Measurements from ENCODE around the gene FYB1.
A peak's percentile ranks its signal among the peaks of the same experiment; 100 is the strongest.

Gene FYB1

GRCh38 chr5:39076757-39077728, 142.3 kb downstream of the FYB1 start:
- H3K36me3 ChIP-seq (ENCODE audit: insufficient read depth, low read depth, low read length), result no peaks in the 10 kb centered on the region
- H3K4me3 ChIP-seq (ENCODE audit: low read length), result no peak overlapping the region
- no peaks in the 10 kb centered on the region for H3K27me3 ChIP-seq (ENCODE audit: insufficient read depth, low read length)
- no peaks in the 10 kb centered on the region for H3K9me3 ChIP-seq (ENCODE audit: insufficient read depth, low read depth, low read length)
- no peak overlapping the region for H3K27ac ChIP-seq (ENCODE audit: low read length)
- no peak overlapping the region for H3K9ac ChIP-seq (ENCODE audit: low read depth, low read length)
- peaks cover 7% of the 10 kb centered on the region; the same call in 1 of the 2 replicates for H3K4me1 ChIP-seq (ENCODE audit: insufficient read depth, low read length)

GRCh38 chr5:39076101-39076756, 143.1 kb downstream of the FYB1 start:
- peaks cover 7% of the 10 kb centered on the region; the same call in 1 of the 2 replicates for H3K4me1 ChIP-seq (ENCODE audit: insufficient read depth, low read length)
- H3K9ac ChIP-seq (ENCODE audit: low read depth, low read length), result no peak overlapping the region
- no peaks in the 10 kb centered on the region for H3K9me3 ChIP-seq (ENCODE audit: insufficient read depth, low read depth, low read length)
- H3K27ac ChIP-seq (ENCODE audit: low read length), result no peak overlapping the region
- H3K4me3 ChIP-seq (ENCODE audit: low read length), result no peak overlapping the region
- no peaks in the 10 kb centered on the region for H3K36me3 ChIP-seq (ENCODE audit: insufficient read depth, low read depth, low read length)
- H3K27me3 ChIP-seq (ENCODE audit: insufficient read depth, low read length), result no peaks in the 10 kb centered on the region

- H3K9ac ChIP-seq (ENCODE audit: low read depth, low read length), result peak within 1 kb of the TSS; percentile 94
Observed at GRCh38 chr5:39074017-39074814, 145.1 kb downstream of the FYB1 start, which contains the start of gene RICTOR. Gene RICTOR, minus strand, starts transcription at chr5:39074399. Its CDS starts 22 bp downstream, at chr5:39074377.

GRCh38 chr5:39073767-39074016, 145.7 kb downstream of the FYB1 start:
- H3K4me3 ChIP-seq (ENCODE audit: low read length), result peak overlapping the region; percentile 97
- no peaks in the 10 kb centered on the region for H3K9me3 ChIP-seq (ENCODE audit: insufficient read depth, low read depth, low read length)
- peaks cover 12% of the 10 kb centered on the region; the same call in 1 of the 2 replicates for H3K4me1 ChIP-seq (ENCODE audit: insufficient read depth, low read length)
- peak overlapping the region; percentile 94 for H3K9ac ChIP-seq (ENCODE audit: low read depth, low read length)
- no peaks in the 10 kb centered on the region for H3K27me3 ChIP-seq (ENCODE audit: insufficient read depth, low read length)
- no peaks in the 10 kb centered on the region for H3K36me3 ChIP-seq (ENCODE audit: insufficient read depth, low read depth, low read length)
- peak overlapping the region; percentile 72 for H3K27ac ChIP-seq (ENCODE audit: low read length)

More at GRCh38 chr5:39074017-39074814, 145.1 kb downstream of the FYB1 start, which contains the start of gene RICTOR:
- peaks cover 7% of the 10 kb centered on the region; the same call in 1 of the 2 replicates for H3K4me1 ChIP-seq (ENCODE audit: insufficient read depth, low read length)
- H3K4me3 ChIP-seq (ENCODE audit: low read length), result peak within 1 kb of the TSS; percentile 97
- H3K36me3 ChIP-seq (ENCODE audit: insufficient read depth, low read depth, low read length), result no peaks in the 10 kb centered on the region
- H3K27me3 ChIP-seq (ENCODE audit: insufficient read depth, low read length), result no peaks in the 10 kb centered on the region
- no peaks in the 10 kb centered on the region for H3K9me3 ChIP-seq (ENCODE audit: insufficient read depth, low read depth, low read length)
- peak within 1 kb of the TSS; percentile 77 for H3K27ac ChIP-seq (ENCODE audit: low read length)

GRCh38 chr5:39072925-39073766, 146.2 kb downstream of the FYB1 start:
- Histone ChIP-seq H3K4me3 (ENCODE audit: low read length) (peak overlapping the region; percentile 97), H3K9ac (ENCODE audit: low read depth, low read length) (peak overlapping the region; percentile 94), H3K27ac (ENCODE audit: low read length) (peak overlapping the region; percentile 72), H3K4me1 (ENCODE audit: insufficient read depth, low read length) (peaks cover 18% of the 10 kb centered on the region; the same call in 1 of the 2 replicates), H3K27me3 (ENCODE audit: insufficient read depth, low read length) (no peaks in the 10 kb centered on the region), H3K36me3 (ENCODE audit: insufficient read depth, low read depth, low read length) (no peaks in the 10 kb centered on the region), H3K9me3 (ENCODE audit: insufficient read depth, low read depth, low read length) (no peaks in the 10 kb centered on the region)

GRCh38 chr5:39068099-39068498, 151.3 kb downstream of the FYB1 start:
- H3K27me3 ChIP-seq (ENCODE audit: insufficient read depth, low read length), result no peaks in the 10 kb centered on the region
- H3K27ac ChIP-seq (ENCODE audit: low read length), result no peak overlapping the region
- H3K9me3 ChIP-seq (ENCODE audit: insufficient read depth, low read depth, low read length), result peaks cover 16% of the 10 kb centered on the region

GRCh38 chr5:39064450-39064849, 154.9 kb downstream of the FYB1 start:
- Histone ChIP-seq H3K36me3 (ENCODE audit: insufficient read depth, low read depth, low read length) (peaks cover 20% of the 10 kb centered on the region), H3K4me1 (ENCODE audit: insufficient read depth, low read length) (peaks cover 29% of the 10 kb centered on the region; the same call in 1 of the 2 replicates), H3K9ac (ENCODE audit: low read depth, low read length) (no peak overlapping the region), H3K9me3 (ENCODE audit: insufficient read depth, low read depth, low read length) (peaks cover 16% of the 10 kb centered on the region), H3K27ac (ENCODE audit: low read length) (no peak overlapping the region), H3K4me3 (ENCODE audit: low read length) (peak overlapping the region; percentile 18; the same call in 1 of the 2 replicates), H3K27me3 (ENCODE audit: insufficient read depth, low read length) (no peaks in the 10 kb centered on the region)

More at GRCh38 chr5:39068099-39068498, 151.3 kb downstream of the FYB1 start:
- no peak overlapping the region for H3K9ac ChIP-seq (ENCODE audit: low read depth, low read length)
- H3K4me1 ChIP-seq (ENCODE audit: insufficient read depth, low read length), result peaks cover 34% of the 10 kb centered on the region; the same call in 1 of the 2 replicates
- no peak overlapping the region for H3K4me3 ChIP-seq (ENCODE audit: low read length)
- peaks cover 20% of the 10 kb centered on the region for H3K36me3 ChIP-seq (ENCODE audit: insufficient read depth, low read depth, low read length)

- Histone ChIP-seq H3K27ac (ENCODE audit: low read length) (no peak overlapping the region), H3K27me3 (ENCODE audit: insufficient read depth, low read length) (no peaks in the 10 kb centered on the region), H3K4me3 (ENCODE audit: low read length) (no peak overlapping the region), H3K9ac (ENCODE audit: low read depth, low read length) (no peak overlapping the region), H3K9me3 (ENCODE audit: insufficient read depth, low read depth, low read length) (peaks cover 16% of the 10 kb centered on the region), H3K36me3 (ENCODE audit: insufficient read depth, low read depth, low read length) (peaks cover 20% of the 10 kb centered on the region), H3K4me1 (ENCODE audit: insufficient read depth, low read length) (peaks cover 18% of the 10 kb centered on the region; the same call in 1 of the 2 replicates)
Observed at GRCh38 chr5:39063037-39063436, 156.3 kb downstream of the FYB1 start.

GRCh38 chr5:39062530-39062929, 156.8 kb downstream of the FYB1 start:
- Histone ChIP-seq H3K27ac (ENCODE audit: low read length) (no peak overlapping the region), H3K4me3 (ENCODE audit: low read length) (no peak overlapping the region), H3K9me3 (ENCODE audit: insufficient read depth, low read depth, low read length) (peaks cover 16% of the 10 kb centered on the region), H3K9ac (ENCODE audit: low read depth, low read length) (no peak overlapping the region), H3K36me3 (ENCODE audit: insufficient read depth, low read depth, low read length) (peaks cover 19% of the 10 kb centered on the region), H3K27me3 (ENCODE audit: insufficient read depth, low read length) (no peaks in the 10 kb centered on the region), H3K4me1 (ENCODE audit: insufficient read depth, low read length) (peaks cover 16% of the 10 kb centered on the region; the same call in 1 of the 2 replicates)

GRCh38 chr5:39062104-39062503, 157.3 kb downstream of the FYB1 start:
- Histone ChIP-seq H3K27ac (ENCODE audit: low read length) (no peak overlapping the region), H3K27me3 (ENCODE audit: insufficient read depth, low read length) (no peaks in the 10 kb centered on the region), H3K36me3 (ENCODE audit: insufficient read depth, low read depth, low read length) (peaks cover 14% of the 10 kb centered on the region), H3K9ac (ENCODE audit: low read depth, low read length) (no peak overlapping the region), H3K4me3 (ENCODE audit: low read length) (no peak overlapping the region), H3K4me1 (ENCODE audit: insufficient read depth, low read length) (peaks cover 16% of the 10 kb centered on the region; the same call in 1 of the 2 replicates), H3K9me3 (ENCODE audit: insufficient read depth, low read depth, low read length) (peaks cover 15% of the 10 kb centered on the region)
